Activated naive CD8-positive, alpha-beta T cell (primary cell): ENCODE data around the gene MAEL.
"Not testable (repeated sequence)": the region's sequence is repeated elsewhere in the genome, so short reads cannot be mapped to it uniquely, and the experiment has no call there.

Experiments
- H3K27ac Mint-ChIP-seq: one replicate; pipeline ENCODE4 v1.8.0; 2021; ENCODE audit warnings: mixed read lengths
- H3K27me3 Mint-ChIP-seq: one replicate; pipeline ENCODE4 v1.8.0; 2021; ENCODE audit warnings: mixed read lengths
- H3K36me3 Mint-ChIP-seq: one replicate; pipeline ENCODE4 v1.8.0; 2021; ENCODE audit warnings: mixed read lengths
- H3K4me1 Mint-ChIP-seq: one replicate; pipeline ENCODE4 v1.8.0; 2021; ENCODE audit warnings: low read depth, mixed read lengths
- H3K4me3 Mint-ChIP-seq: one replicate; pipeline ENCODE4 v1.8.0; 2021; ENCODE audit warnings: mild to moderate bottlenecking, mixed read lengths
- H3K9me3 Mint-ChIP-seq: one replicate; pipeline ENCODE4 v1.8.0; 2021; ENCODE audit warnings: low read depth, mixed read lengths

Gene MAEL

GRCh38 chr1:167011560-167012191 is 22.6 kb downstream of the MAEL start:
- no peaks in the 10 kb centered on the region for H3K9me3 Mint-ChIP-seq
- H3K4me1 Mint-ChIP-seq, result peaks cover 9% of the 10 kb centered on the region
- H3K27ac Mint-ChIP-seq, result no peak overlapping the region

GRCh38 chr1:167012570-167012969 is 23.5 kb downstream of the MAEL start:
- H3K9me3 Mint-ChIP-seq, result no peaks in the 10 kb centered on the region
- no peak overlapping the region for H3K4me3 Mint-ChIP-seq
- H3K4me1 Mint-ChIP-seq, result peaks cover 9% of the 10 kb centered on the region
- H3K36me3 Mint-ChIP-seq, result no peaks in the 10 kb centered on the region
- peaks cover 7% of the 10 kb centered on the region for H3K27me3 Mint-ChIP-seq
- no peak overlapping the region for H3K27ac Mint-ChIP-seq

More at GRCh38 chr1:167011560-167012191, 22.6 kb downstream of the MAEL start:
- no peaks in the 10 kb centered on the region for H3K36me3 Mint-ChIP-seq
- peaks cover 7% of the 10 kb centered on the region for H3K27me3 Mint-ChIP-seq
- H3K4me3 Mint-ChIP-seq, result no peak overlapping the region

- no peaks in the 10 kb centered on the region for H3K36me3 Mint-ChIP-seq
- peaks cover 9% of the 10 kb centered on the region for H3K4me1 Mint-ChIP-seq
- no peak overlapping the region for H3K4me3 Mint-ChIP-seq
- no peaks in the 10 kb centered on the region for H3K9me3 Mint-ChIP-seq
- H3K27me3 Mint-ChIP-seq, result peaks cover 7% of the 10 kb centered on the region
- no peak overlapping the region for H3K27ac Mint-ChIP-seq
Measured at GRCh38 chr1:167013108-167013929, 24.2 kb downstream of the MAEL start.

GRCh38 chr1:167016100-167016750 is 27.1 kb downstream of the MAEL start:
- Mint-ChIP-seq H3K9me3 (no peaks in the 10 kb centered on the region), H3K4me1 (peaks cover 2% of the 10 kb centered on the region), H3K27ac (no peak overlapping the region), H3K4me3 (no peak overlapping the region), H3K27me3 (peaks cover 7% of the 10 kb centered on the region), H3K36me3 (no peaks in the 10 kb centered on the region)

GRCh38 chr1:167022384-167022783 is 33.3 kb downstream of the MAEL start:
- H3K9me3 Mint-ChIP-seq, result peaks cover 9% of the 10 kb centered on the region
- no peak overlapping the region for H3K4me3 Mint-ChIP-seq
- no peaks in the 10 kb centered on the region for H3K4me1 Mint-ChIP-seq
- H3K27me3 Mint-ChIP-seq, result peaks cover 20% of the 10 kb centered on the region
- H3K36me3 Mint-ChIP-seq, result peaks cover 2% of the 10 kb centered on the region
- no peak overlapping the region for H3K27ac Mint-ChIP-seq

- not testable (repeated sequence) for H3K27ac Mint-ChIP-seq
Measured at GRCh38 chr1:167029553-167029952, 40.5 kb downstream of the MAEL start.

GRCh38 chr1:167033646-167034045 is 44.6 kb downstream of the MAEL start:
- no peaks in the 10 kb centered on the region for H3K4me1 Mint-ChIP-seq
- no peaks in the 10 kb centered on the region for H3K36me3 Mint-ChIP-seq
- peaks cover 3% of the 10 kb centered on the region for H3K27me3 Mint-ChIP-seq
- H3K27ac Mint-ChIP-seq, result no peak overlapping the region
- H3K9me3 Mint-ChIP-seq, result no peaks in the 10 kb centered on the region
- no peak overlapping the region for H3K4me3 Mint-ChIP-seq

More at GRCh38 chr1:167029553-167029952, 40.5 kb downstream of the MAEL start:
- H3K9me3 Mint-ChIP-seq, H3K36me3 Mint-ChIP-seq, H3K4me1 Mint-ChIP-seq, H3K4me3 Mint-ChIP-seq: not testable (repeated sequence)
- peaks cover 30% of the 10 kb centered on the region for H3K27me3 Mint-ChIP-seq

GRCh38 chr1:167043752-167044488 is 54.8 kb downstream of the MAEL start:
- peaks cover 15% of the 10 kb centered on the region for H3K4me1 Mint-ChIP-seq
- H3K4me3 Mint-ChIP-seq, result peak overlapping the region; percentile 89
- H3K27me3 Mint-ChIP-seq, result peaks cover 1% of the 10 kb centered on the region
- H3K9me3 Mint-ChIP-seq, result no peaks in the 10 kb centered on the region
- H3K27ac Mint-ChIP-seq, result peak overlapping the region; percentile 79
- no peaks in the 10 kb centered on the region for H3K36me3 Mint-ChIP-seq

GRCh38 chr1:167051907-167052306 is 62.8 kb downstream of the MAEL start:
- H3K4me1 Mint-ChIP-seq, result no peaks in the 10 kb centered on the region
- H3K4me3 Mint-ChIP-seq, result no peak overlapping the region
- no peaks in the 10 kb centered on the region for H3K27me3 Mint-ChIP-seq
- no peak overlapping the region for H3K27ac Mint-ChIP-seq
- no peaks in the 10 kb centered on the region for H3K9me3 Mint-ChIP-seq
- H3K36me3 Mint-ChIP-seq, result peaks cover 3% of the 10 kb centered on the region

GRCh38 chr1:167052389-167052788 is 63.3 kb downstream of the MAEL start:
- Mint-ChIP-seq H3K4me3 (no peak overlapping the region), H3K9me3 (no peaks in the 10 kb centered on the region), H3K27me3 (no peaks in the 10 kb centered on the region), H3K4me1 (no peaks in the 10 kb centered on the region), H3K27ac (no peak overlapping the region), H3K36me3 (peaks cover 3% of the 10 kb centered on the region)

- no peaks in the 10 kb centered on the region for H3K27me3 Mint-ChIP-seq
- no peak overlapping the region for H3K4me3 Mint-ChIP-seq
- no peak overlapping the region for H3K27ac Mint-ChIP-seq
- H3K9me3 Mint-ChIP-seq, result no peaks in the 10 kb centered on the region
- H3K36me3 Mint-ChIP-seq, result peaks cover 3% of the 10 kb centered on the region
- peaks cover 4% of the 10 kb centered on the region for H3K4me1 Mint-ChIP-seq
Measured at GRCh38 chr1:167054531-167054930, 65.5 kb downstream of the MAEL start.

GRCh38 chr1:167054946-167055630 is 66.0 kb downstream of the MAEL start:
- no peak overlapping the region for H3K27ac Mint-ChIP-seq
- H3K36me3 Mint-ChIP-seq, result peaks cover 3% of the 10 kb centered on the region
- H3K4me1 Mint-ChIP-seq, result peaks cover 4% of the 10 kb centered on the region
- no peaks in the 10 kb centered on the region for H3K9me3 Mint-ChIP-seq
- H3K27me3 Mint-ChIP-seq, result no peaks in the 10 kb centered on the region
- H3K4me3 Mint-ChIP-seq, result no peak overlapping the region

- no peaks in the 10 kb centered on the region for H3K27me3 Mint-ChIP-seq
- no peaks in the 10 kb centered on the region for H3K9me3 Mint-ChIP-seq
- no peak overlapping the region for H3K4me3 Mint-ChIP-seq
- no peak overlapping the region for H3K27ac Mint-ChIP-seq
- peaks cover 3% of the 10 kb centered on the region for H3K36me3 Mint-ChIP-seq
- H3K4me1 Mint-ChIP-seq, result peaks cover 4% of the 10 kb centered on the region
Measured at GRCh38 chr1:167056529-167057231, 67.6 kb downstream of the MAEL start.

GRCh38 chr1:167057241-167057688 is 68.2 kb downstream of the MAEL start:
- Mint-ChIP-seq H3K9me3 (no peaks in the 10 kb centered on the region), H3K27me3 (no peaks in the 10 kb centered on the region), H3K4me3 (no peak overlapping the region), H3K4me1 (peaks cover 4% of the 10 kb centered on the region), H3K27ac (no peak overlapping the region), H3K36me3 (peaks cover 3% of the 10 kb centered on the region)
